Measurements from ENCODE around the gene RPL27.

The RPL27 gene

GRCh38 chr17:43051969-43052368 lies 53.8 kb downstream of the RPL27 start:
- DNase-seq (ENCODE audit: low spot score) = no peak

All from AG20443 (cell line).